HG02571 (cell line): Measurements from ENCODE around the gene TMPRSS15.

ENCODE experiments used
- ATAC-seq: cut with Tn5 transposase; IDR thresholded peaks from one replicate; pipeline ENCODE4 v1.9.1; 2021; ENCODE audit warnings: mild to moderate bottlenecking, moderate library complexity; ENCODE audit not compliant: unreplicated experiment

Gene TMPRSS15

GRCh38 chr21:18350216-18350615, 53.4 kb downstream of the TMPRSS15 start:
- no peak for ATAC-seq

GRCh38 chr21:18349468-18349867, 54.1 kb downstream of the TMPRSS15 start:
- ATAC-seq, result no peak

DNA sequence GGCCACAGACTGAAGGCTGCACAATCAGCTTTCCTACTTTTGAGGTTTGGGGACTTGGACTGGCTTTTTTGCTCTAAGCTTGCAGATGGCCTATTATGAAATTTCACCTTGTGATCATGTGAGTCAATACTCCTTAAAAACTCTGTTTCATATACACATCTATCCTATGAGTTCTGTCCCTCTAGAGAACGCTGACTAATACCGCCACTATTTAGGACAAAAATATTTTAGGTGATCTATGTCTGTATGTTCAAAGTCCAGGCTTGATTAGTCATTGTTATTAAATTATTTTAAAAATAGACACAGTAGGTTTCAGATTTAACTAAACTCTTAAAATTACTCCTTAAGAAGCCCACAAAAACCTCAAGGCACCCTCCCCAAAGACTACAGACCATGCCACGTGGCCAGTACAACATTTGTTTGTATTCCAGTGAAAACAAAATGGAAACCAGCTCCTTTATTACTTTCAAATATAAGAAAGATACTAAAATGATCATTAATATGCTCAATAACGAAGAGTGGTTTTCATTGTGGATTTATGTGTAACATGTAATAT, 63.1 kb downstream of the TMPRSS15 start:
- ATAC-seq, result no peak

DNA sequence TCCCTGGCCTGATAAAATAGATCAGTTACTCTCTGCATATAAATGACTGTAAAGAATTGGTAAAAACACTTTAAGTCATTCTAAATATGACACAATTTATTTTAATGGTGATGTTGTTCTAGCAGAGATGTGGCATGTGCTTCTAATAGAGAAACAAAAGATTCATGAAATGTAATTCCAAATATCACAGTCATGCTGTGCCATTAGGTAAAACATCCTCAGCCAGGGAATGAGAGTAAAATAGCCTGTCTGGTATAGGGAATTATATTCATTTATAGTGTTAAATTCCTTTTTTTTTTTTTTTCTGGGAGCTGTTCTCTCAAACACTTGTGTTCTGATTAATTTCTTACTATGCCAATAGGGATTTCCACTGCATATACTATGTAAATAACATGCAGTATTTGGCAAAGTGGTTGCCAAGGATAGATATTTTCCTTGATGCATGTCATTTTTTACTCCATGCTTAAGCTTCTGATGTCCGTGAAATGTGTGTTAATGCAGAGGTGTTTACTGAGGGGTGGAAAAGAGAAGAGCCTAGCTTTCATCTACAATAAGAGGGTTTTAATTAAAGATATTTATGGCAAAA, 67.8 kb downstream of the TMPRSS15 start:
- no peak for ATAC-seq

GRCh38 chr21:18334066-18334465, 69.5 kb downstream of the TMPRSS15 start:
- ATAC-seq, result no peak

GRCh38 chr21:18318156-18318555, 85.4 kb downstream of the TMPRSS15 start:
- no peak for ATAC-seq

GRCh38 chr21:18298228-18298627, 105.4 kb downstream of the TMPRSS15 start:
- no peak for ATAC-seq

DNA sequence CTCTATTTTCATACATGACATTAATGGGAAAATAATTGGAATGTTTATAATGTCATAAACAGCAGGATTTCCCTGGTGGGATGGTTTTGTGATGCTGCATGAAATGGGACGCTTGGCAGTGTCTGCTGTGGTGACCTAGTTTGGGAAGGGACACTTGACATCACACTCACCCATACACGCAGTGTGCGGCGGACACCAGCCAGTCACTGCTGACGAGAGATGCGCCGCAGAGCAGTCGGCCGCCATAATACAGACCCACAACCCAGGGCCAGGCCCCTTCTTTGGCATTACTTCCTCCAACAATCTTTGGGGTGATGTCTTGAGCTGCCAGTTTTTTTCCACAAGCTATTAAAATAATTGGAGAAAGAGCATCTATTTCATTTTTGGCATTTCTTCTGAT, 109.5 kb downstream of the TMPRSS15 start:
- ATAC-seq, result no peak

DNA sequence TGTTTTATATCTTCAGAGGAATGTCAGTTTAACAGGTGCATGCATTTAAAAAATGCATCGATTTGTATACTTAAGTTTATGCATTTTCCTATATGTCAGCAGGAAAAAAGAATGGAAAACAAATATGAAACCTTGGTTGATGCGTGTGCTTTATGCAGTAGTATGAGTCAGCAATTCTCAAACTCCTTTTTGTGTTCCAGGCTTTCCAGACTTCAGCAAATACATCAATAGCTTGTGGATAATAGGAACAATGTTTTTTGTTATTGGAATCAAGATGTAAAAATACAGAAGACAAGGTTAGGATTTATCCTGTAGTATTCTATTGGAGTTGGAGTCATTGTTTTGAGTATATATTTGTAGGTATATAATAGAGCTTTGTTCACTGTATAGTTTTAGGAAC, 113.7 kb downstream of the TMPRSS15 start:
- ATAC-seq, result no peak

DNA sequence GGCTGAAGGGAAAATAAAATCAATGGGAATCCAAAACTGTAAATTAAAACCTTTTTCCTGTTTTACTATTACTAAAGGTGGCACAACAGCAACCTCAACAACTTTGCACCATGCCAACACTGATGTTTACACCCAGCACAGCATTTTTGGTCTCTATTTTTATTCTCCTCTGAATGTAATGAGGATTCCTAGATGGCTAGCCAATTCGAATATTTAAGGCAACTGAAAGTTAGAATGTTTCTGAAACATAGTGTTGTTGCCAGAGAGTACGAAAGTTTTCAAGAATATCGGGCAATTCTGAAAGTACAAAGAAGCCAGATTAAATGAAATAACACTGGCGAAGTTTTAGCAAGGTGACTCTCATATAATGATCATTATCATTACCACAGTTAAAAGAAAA, 118.2 kb downstream of the TMPRSS15 start:
- ATAC-seq, result no peak

DNA sequence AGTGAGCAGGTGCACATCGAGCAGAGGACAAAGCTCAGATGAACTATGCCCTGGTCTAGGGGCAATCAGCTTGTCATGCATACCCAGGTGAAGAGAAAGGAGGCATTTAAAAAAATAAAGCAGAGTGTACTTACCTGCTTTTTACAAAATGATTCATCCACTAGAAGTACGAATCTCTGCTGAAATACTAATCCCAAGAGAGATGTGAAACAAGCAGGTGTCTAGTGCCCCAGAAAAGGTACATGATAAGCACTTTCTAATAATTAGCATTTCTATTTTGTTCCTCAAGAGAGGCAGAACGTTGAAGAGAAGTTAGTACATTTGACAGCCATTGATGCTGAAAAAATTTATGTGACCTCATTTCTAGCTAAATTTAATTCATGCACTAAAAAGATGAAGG, 127.8 kb downstream of the TMPRSS15 start:
- no peak for ATAC-seq

DNA sequence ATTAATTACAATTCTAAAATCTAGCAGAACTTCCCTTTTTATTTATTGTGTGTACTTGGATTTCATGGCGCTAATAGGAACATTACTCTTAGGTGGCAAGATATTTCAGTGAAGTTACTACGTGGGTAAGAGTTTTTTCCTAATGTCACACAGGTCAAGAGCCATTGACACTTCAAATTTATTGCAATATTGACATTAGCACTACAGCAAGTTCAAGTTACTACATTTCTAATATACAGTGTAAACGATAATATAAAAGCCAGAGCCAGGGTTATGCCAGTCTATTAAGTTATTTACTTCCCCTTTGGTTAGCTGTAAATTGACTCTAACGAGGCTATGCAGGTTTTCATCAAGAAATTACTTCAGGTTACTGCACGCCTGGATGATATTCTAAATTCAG, 129.2 kb downstream of the TMPRSS15 start:
- ATAC-seq, result no peak

GRCh38 chr21:18273400-18273799, 130.2 kb downstream of the TMPRSS15 start:
- no peak for ATAC-seq

GRCh38 chr21:18269856-18270255, 133.7 kb downstream of the TMPRSS15 start:
- ATAC-seq, result no peak

- ATAC-seq, result no peak
Observed at GRCh38 chr21:18268906-18269305, 134.7 kb downstream of the TMPRSS15 start.

- ATAC-seq, result no peak
Observed at GRCh38 chr21:18267496-18267895, 136.1 kb downstream of the TMPRSS15 start.

DNA sequence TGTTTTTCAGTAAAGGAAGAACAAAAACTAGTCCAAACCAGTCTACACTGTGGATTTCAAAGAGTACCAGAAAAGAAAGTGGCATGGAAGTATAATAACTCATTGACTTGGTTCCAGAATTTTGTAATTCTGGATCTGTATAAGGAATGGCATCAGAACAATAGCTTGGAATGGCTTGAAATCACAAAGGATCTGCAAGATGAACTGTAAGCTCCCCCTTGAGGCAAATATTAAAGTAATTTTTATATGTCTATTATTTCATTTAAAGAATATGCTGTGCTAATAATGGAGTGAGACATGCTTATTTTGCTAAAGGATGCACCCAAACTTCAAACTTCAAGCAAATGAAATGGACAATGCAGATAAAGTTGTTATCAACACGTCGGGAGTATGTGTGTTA, 137.6 kb downstream of the TMPRSS15 start:
- ATAC-seq, result no peak

DNA sequence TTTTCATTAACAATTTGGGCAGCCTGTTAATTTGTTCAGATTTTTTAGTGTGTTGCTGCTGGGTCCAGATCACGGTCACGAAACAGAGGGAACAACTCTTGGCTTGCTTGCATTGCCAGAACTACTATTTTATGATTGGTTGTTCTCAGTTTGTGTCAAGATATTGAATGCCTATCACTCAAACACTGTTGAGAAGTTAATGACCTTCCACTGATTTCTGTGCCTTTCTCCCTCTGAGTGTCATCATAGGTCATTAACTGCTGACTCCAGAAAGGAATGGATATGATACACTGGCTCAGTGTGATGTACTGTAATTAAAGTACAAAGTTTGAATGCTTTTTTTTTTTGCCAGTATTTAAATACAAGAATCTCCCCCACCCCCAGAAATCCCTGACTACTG, 149.8 kb downstream of the TMPRSS15 start:
- ATAC-seq, result no peak

- no peak for ATAC-seq
Observed at GRCh38 chr21:18253221-18253620, 150.4 kb downstream of the TMPRSS15 start.

GRCh38 chr21:18252680-18253079, 150.9 kb downstream of the TMPRSS15 start:
- ATAC-seq, result no peak

DNA sequence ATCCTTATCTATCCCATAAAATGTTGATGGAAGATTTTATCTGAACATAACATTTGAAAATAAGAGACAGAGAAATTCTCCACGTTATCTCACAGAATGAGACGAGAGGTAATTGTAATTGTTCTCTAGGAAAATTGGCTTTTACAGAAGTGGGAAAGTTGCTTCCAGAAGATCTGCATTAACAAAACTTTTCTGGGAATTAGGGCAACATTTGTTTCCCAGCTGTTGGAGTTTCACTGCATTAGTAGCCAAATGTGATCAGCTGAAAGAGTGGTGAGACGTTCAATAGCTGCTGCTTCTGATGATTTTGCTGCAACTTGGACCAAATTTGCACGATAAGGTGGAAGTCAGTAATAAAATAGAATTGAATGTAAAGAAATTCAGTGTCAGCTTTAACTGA, 151.3 kb downstream of the TMPRSS15 start:
- no peak for ATAC-seq

DNA sequence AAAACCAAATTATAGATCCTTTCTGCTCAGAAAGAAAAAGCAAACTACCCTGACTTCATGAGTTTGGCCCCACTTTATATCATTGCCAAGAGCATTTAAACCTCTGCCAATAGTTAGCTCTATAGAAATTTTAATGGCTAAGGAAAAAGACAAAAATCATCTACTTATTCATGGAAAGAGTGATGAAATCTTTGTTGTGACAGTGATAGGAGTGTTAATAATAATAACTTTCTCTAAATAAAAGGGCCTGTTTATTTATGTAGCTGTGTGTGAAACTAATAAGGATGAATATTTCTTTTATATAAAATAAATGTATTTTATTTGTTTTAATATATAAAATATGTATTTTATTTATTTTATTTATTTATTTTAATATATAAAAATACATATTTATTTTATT, 152.5 kb downstream of the TMPRSS15 start:
- ATAC-seq, result no peak

DNA sequence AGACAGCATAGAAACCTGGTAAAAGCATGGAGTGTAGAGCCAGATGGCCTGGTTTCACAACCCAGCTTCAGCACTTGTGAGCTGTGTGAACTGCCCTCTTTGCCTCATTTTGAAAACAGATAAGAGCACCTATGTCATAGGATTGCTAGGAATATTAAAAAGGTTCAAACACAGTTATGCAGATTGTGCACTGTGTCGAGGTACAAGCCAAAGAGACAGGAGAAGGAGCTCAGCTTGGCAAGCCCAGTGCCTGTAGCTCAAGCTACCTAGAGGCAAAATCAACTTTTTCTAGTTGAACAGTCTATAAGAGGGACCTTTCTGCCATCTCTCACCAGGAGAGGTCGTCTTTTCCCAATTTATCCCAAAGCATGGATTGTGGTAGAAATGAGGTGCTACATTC, 153.9 kb downstream of the TMPRSS15 start:
- no peak for ATAC-seq
